Fibroblast of skin of abdomen (primary cell): ENCODE results near the gene SNW1.
A peak's percentile ranks its signal among the peaks of the same experiment; 100 is the strongest.
"Not testable (repeated sequence)": the region's sequence is repeated elsewhere in the genome, so short reads cannot be mapped to it uniquely, and the experiment has no call there.

Source experiments
- DNase-seq: peaks from one replicate; pipeline ENCODE4 v3.0.0-alpha.2; 2013

The SNW1 gene

DNA sequence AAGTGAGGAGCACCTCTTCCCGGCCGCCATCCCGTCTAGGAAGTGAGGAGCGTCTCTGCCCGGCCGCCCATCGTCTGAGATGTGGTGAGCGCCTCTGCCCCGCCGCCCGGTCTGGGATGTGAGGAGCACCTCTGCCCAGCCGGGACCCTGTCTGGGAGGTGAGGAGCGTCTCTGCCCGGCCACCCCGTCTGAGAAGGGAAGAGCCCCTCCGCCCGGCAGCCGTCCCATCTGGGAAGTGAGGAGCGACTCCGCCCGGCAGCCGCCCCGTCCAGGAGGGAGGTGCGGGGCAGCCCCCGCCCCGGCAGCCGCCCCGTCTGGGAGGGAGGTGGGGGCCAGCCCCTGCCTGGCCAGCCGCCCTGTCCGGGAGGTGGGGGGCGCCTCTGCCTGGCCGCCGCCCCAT is 13.5 kb downstream of the SNW1 start:
- DNase-seq, result not testable (repeated sequence)

DNA sequence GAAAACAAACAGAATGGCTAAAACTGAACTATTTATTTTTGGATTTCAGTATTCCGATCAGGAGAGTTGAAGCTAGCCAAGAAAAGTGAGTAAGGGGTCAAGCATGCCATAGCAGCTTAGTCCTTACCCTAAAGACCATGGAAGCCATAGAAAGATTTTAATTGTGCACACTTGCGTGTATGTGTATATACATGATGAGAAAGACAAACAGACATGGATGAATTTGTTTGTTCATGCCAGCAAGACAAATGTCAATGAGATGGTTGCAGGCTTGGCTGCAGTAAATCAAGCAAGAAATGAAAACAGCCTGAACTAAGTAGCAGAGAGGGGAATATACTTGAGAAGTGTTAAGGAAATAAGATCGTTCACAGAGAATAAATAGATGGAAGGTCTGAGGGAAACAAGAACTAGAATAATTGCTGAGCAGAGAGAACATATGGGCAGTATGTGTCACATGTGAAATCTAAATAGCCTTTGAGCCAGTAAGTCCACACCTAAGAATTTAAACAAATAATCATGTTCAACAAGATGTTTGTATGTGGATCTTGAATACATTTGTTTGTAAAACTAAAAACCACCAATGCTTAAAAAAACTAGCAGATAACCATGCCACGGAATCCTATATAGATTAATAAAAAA is 14.8 kb downstream of the SNW1 start:
- DNase-seq, result no peak

DNA sequence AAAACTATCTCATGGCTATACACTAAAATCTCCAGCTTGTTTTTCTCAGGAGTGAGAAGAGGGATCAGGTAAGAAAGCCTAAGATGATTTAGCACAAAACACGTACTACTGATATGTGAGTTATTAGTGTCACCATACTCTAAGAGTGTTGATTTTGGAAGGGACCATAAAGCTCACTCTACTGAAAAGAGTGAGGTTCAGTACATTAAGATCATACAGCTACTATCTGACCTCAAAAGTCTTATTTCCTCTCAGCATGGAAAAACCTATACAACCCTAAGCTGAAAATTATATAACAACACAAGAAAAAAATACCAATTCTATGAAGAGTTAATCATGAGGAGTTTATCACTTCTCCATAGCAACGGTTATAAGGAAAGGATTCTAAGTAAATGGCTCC is 19.5 kb downstream of the SNW1 start:
- no peak for DNase-seq

DNA sequence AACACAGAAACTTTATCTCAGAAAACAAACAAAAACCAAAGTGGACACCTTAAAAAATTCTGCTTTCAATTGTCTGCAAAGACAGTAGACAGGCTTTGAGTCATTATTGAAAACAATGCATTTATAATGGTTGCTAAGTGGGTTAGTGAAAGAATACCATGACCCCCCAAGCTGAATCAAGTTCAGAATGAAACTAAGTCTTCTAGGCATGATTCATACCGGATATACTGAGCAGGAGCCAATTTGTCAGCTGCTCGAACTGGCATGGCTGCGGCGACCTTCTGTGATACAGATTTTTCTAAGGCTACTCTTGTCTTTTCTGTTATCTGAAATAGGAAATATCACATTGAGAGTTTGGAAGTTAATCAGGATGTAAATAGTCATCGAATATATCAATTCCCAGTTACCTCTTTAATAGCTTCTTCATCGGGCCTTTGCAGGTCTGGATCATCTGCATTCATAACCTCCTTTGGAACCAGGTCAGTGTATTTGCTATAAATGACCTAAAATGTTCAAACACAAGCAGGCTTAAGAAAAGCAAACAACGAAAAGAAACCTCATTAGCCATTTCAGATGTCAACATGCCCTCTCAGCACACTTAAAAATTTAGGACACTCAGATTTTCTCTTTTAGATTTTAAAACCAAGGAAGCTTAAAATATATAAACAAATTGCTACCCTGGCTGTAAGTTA is 22.3 kb downstream of the SNW1 start:
- peak; percentile 2 for DNase-seq

DNA sequence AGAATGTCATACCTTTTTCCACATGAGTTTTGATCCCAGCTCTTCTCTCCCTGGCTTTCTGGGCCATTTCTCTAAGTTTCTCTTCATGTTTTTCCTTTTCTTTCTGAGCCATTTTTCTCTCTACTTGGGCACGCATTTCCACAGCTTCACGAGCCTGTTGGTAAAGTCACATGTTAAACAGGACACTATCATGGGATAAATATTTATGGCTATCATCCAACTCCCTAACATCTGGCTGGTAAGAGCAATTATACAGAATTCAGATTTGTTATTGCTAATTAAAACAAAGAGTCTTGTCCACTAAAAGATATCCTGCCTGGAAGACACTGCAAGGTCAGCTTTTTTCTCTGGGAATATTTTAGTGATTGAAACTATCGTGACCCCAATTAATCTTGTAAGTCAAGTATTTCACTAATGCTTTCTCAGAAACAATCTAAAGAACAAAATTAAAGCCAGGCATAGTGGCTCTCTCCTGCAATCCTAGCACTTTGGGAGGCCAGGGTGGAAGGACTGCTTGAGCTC is 29.9 kb downstream of the SNW1 start:
- peak; percentile 20 for DNase-seq

DNA sequence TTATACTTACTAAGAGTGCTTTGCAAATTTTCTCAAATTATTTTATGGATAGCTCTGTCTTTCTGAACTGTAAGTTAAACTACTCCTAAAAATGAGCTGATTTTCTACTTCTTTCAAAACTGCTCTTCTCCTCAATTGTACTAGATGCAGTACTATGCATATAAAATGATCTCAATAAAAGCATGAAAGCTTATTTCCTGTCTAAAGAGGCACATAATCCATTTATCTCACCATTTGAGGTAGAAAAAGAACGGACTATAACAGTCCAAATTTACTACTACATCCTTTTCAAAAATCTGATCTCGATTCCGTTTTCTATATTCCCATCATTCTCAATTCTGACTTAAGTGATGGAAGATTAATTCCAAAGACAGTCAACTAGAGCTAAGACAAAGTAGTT is 38.7 kb downstream of the SNW1 start:
- DNase-seq, result no peak

DNA sequence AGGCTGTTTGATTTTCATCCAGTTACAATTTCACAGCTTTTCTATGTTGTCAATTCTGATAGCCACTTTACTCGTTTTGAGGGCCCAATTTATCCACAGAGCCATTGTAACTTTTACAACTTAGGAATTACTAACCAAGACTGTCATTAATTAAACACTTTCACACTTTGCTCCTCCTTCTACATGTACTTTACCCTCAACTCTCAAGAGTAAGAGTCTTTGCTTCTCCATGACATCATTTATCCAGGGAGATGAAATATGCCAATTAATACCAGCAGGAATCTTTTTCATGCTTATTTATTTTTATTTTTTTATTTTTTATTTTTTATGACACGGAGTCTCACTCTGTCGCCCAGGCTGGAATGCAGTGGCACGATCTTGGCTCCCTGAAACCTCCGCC is 39.5 kb downstream of the SNW1 start:
- no peak for DNase-seq

DNA sequence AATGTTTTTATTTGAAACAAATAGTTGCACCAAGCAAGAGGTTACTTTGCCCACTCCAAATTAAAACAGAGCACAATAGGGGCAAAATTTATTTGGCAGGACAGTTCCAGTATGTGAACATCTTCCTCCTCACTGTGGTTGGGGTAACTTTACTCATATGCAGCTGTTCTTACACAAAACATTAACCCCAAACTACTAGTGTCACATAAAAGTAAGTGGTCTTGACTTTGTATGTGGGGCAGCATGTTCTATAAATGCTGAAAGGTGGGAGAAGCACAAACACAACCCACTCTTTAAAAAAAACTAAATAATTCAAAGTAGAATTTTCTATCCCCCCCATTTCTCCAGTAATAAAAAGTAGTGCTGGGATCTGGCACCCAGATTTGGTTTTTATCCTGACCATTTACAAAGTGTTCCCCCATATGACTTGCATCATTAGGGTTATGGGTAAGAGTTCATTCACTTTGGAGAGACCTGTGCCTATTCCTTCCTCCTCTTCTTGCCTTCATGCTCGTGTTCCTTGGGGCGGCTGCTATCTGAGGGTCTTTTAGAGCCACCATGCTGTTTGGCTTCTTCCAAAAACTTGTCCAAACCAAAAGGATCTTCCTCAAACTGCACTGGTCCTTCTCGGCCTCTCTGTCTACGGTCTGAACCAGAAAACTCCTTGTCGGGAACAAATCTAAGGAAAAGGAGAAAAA is 43.2 kb downstream of the SNW1 start:
- no peak for DNase-seq

DNA sequence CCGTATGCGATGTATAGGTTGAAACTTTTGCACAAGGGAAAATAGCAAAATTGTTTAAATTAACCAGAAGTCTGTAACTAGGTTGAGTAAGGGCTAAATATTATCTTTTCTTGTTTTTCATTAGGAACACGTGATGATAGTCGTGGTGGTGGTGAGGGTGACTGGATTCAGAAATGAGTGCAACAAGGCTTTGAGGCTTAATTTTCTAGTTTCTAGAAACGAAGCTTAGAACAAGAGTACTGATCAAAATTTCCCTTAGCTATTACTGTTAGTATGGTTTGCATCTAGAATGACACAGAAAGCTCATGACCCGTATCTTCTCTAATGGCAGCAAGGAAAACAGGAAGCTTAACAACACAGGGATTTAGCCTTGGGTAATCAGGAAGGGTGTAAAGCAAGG is 46.0 kb downstream of the SNW1 start:
- DNase-seq, result no peak

DNA sequence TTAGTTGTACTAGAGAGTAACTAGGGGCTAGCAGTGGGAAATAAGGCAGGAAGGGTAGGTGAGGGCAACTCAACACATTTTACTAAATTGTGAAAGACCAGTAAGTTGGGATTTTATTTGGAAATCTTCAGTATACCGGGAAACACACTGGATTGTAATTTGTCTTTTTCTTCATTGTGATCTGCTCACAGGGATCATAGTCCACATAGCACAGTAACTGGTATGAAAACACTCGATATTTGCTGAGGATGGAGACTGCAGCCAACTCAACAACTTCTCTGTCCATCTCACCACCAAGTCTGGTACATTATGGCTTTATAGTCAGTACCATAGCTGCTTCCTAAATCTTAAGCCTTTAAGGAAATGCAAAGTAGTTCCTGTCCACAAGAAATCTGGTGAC is 50.6 kb downstream of the SNW1 start:
- no peak for DNase-seq

DNA sequence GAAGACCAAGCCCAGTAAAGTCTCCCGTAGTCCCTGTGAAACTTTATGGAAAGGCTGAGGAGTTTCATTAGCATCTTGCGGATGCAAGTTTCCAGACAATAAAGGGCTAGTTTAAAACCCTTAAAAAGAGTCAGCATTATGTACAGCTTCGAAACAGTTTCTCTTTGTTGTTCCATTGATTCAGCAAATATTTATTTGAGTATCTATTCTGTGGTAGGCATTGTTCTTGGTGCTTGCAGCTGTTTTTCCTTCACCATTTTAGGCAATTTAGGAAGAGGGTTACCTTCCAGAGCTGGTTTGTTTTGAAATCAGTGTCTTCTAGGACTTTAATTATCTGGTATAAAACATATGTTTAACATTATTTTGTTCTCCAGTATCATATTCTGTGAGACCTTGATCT is 51.5 kb downstream of the SNW1 start:
- DNase-seq, result no peak

DNA sequence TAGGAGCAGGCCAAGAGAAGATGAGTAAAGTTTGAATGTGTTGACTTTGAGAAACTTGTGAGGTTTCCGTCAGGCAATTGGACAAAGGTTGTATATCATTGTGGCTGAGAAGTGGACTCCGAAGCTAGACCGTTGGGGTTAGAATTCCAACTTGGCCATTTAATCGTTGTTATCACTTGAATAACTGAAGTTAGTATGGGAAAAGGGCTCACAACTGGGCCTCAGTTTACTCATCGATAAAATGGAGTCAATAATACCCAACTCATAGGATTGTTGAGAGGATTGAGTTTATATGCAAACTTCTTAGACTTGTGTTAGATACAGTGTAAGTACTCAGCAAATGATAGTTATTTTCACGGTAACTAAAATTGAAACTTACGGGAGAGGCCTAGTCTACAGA is 52.2 kb downstream of the SNW1 start:
- DNase-seq, result no peak

DNA sequence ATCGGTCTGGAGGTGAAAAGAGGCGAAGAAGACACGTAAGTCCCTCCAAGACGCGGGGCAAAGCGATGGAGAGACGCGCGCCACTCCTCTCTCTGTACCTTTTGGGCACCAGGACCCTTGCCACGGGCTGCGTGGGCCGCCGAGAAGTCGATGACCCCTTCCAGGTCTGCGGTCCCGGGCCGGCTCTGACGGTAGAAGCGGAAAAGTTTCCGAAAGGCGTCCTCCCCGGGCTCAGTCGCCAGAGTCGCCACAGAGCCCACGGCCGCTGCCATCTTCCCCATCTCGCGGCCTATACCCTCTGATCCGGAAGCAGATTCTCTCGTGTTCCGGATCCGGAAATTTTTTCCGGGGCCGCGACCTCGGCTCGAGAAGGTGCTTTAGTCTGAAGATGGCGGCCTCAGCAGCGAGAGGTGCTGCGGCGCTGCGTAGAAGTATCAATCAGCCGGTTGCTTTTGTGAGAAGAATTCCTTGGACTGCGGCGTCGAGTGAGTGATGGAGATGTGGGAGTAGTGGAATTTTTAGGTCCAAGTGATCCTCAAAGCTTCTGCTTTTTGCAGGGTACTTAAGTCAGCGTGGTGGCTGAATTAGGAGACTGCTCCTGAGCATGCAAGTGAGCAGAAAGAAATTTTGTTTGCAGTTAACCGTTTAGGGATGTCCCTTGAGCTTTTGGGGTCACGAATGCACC is 53.1 kb downstream of the SNW1 start, which contains the start of the genes ALKBH1 and SLIRP:
Gene ALKBH1 (minus strand): TSS at position 300 of the 685 bp plus-strand sequence. CDS start 19 bp downstream, at position 281.
Gene SLIRP (plus strand): TSS at position 380 of the 685 bp plus-strand sequence. CDS start 9 bp downstream, at position 389.
- DNase-seq, result peak; percentile 80

DNA sequence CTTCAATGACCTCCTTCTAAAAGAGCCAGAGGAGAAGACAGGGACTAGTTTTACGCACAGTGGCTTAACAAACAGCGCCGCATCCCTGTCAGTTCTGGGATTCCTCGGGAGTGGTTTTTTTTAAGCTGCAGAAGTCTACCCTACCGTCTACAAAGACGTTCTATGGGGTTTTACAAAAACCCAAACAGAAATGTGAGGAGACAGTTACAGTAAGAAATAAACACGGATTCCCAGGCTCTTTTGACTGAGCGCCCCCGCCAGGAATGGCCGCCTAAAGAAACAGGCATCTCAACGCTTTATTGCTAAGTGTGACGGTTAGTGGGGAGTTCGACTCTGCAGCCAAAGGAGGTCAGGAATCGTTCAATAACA is 53.6 kb downstream of the SNW1 start:
- peak; percentile 49 for DNase-seq

DNA sequence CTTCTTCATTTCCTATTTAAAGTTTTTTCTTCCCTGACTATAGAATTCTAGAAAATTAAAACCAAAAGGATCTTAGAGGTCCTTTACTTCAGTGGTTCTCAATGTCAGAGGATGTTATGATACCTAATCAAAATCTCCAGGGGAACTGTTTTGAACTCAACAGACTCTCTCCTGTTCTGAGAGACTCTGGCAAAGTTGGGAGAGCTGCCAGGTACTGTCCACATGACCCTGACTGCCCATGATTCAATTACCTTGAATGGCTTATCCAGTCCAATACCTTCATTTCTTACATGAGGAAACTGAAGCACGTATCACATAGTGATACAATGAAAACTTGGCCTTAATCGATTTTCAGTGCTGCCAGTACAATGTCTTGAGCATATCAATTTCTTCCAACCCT is 69.7 kb downstream of the SNW1 start:
- DNase-seq, result no peak

DNA sequence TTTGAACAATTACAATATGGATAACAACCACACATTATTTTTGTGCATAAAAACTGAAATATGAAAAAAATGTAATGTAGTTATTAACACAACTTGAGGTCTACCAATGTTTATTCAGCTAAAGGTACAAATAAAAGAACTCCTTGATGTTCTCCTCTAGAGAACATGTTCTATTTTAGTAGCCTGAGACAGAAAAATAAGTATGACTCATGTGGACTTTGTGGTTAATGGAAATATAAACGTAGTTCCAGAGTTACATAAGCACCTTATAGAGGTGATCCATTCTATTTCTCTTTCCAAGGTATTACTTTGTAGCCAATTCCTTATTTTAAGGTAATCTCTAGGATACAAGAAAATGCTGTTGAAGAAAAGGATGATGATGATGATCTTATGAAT is 78.8 kb downstream of the SNW1 start:
- DNase-seq, result peak; percentile 12

DNA sequence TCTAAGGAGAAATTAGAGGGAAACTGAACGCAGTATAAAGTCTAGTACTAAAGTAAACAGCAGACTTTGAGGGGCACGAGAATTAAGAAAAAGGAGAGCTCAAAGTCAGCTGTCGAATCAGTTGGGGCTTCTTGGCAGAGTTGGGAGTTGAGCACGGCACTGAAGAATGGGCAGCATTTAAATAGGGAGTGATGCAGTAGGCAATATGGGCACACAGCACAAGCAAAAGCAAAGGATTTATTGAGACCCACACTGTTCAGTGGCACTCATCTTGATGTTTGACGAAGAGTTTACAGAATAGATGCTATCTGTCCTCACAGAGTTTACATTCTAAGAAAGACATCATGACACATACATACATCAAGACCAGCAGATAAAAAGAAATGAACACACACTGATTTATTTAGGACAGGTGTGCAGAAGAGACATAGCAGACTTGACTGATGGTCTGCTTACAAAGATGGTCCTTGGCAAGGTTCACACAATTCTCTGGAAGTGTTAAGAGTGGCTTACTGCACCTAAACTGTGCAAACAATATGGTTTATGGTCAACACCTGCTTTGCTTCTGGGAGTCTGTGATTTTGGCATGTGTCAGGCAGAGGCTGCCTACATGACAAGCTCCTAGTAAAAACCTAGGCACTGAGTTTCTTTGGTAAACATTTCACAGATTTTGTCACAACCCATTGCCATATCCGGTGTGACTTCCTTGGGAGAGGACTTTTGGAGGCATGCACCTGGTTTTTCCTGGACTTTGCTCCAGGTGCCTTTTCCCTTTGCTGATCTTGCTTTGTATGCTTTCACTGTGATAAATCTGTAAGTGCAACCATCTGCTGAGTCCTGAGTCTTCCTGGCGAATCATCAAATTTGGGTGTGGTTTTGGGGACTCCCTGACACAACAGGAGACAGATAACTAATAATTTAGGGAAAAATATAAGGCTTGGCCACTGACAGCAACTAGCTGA is 79.5 kb downstream of the SNW1 start:
- no peak for DNase-seq

DNA sequence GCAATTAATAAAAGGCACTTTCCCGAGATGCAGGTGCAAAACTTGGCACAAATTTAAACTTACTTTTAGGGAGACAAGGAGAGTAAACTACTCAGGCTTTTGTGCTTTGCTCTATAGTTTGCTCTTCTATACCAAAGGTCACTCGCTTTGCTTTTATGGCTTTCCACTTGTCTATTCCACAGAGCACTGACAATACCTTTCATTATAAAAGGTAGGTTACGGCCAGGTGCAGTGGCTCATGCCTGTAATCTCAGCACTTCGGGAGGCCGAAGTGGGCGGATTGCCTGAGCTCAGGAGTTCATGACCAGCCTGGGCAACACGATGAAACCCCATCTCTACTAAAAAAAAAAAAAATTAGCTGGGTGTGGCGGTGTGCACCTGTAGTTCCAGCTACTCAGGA is 86.0 kb downstream of the SNW1 start:
- no peak for DNase-seq

DNA sequence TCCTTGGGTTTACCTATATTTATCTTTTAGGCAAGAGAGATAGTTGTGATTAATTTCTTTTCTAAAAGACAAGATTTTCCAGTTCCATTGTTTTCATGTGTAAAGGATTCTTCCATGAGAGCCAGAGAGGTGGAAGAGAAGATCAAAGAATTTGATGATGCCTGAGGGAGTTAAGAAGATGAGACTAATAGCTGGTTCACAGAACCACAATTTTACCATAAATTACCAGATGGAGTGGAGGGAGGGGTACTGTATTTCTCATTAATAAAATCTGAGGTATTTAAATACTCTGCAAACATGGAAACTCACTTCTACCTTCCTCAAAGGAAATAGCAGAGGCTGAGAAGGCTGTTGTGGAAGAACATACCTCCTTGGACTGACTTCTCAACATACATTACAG is 87.8 kb downstream of the SNW1 start:
- no peak for DNase-seq
